Vagina (tissue), 2 donors: ENCODE measurements around the gene AGAP3.

Source experiments
- CTCF ChIP-seq, 3 experiments: fragments of 450-650 bp in 2 of 3; fragments of 200-600 bp in 1 of 3; sonication (generic) in 1 of 3; IDR thresholded peaks; one replicate each; pipeline ENCODE4 v1.5.1; 2017 to 2019; ENCODE audit warnings: antibody characterized with exemption in 3 of 3, mild to moderate bottlenecking in 2 of 3, moderate library complexity in 2 of 3
- POLR2A ChIP-seq, 2 donors: fragments of 450-650 bp; IDR thresholded peaks; one replicate each; pipeline ENCODE4 v1.6.1; 2017; ENCODE audit warnings: antibody characterized with exemption in 2 of 2, mild to moderate bottlenecking in 2 of 2, moderate library complexity in 2 of 2
- POLR2AphosphoS5 ChIP-seq, 2 donors: sonication (generic); formaldehyde crosslinking; IDR thresholded peaks; one replicate each; pipeline ENCODE4 v1.9.0; 2017; ENCODE audit warnings: antibody characterized with exemption in 2 of 2, mild to moderate bottlenecking in 2 of 2, low read depth in 1 of 2; ENCODE audit not compliant: insufficient read depth in 1 of 2

GRCh38 chr7:151087245-151088018, 1.2 kb downstream of the AGAP3 start:
- TF ChIP-seq CTCF (IDR thresholded peaks at IDR 0.05) (peak in 1 of 3 experiments; percentile 32), POLR2AphosphoS5 (IDR thresholded peaks at IDR 0.05; ENCODE audit: insufficient read depth in 1 of 2, low read depth in 1 of 2) (peak in 1 of 2 donors; percentile 30), POLR2A (IDR thresholded peaks at IDR 0.05) (no peak)
